CD8-positive, alpha-beta memory T cell (primary cell): ENCODE data around the gene SULF2. TPM values are rescaled to one million over a fixed set of nuclear protein-coding genes. Genes with fewer than 3 reads are reported as not detected.
"Not testable (repeated sequence)": the region's sequence is repeated elsewhere in the genome, so short reads cannot be mapped to it uniquely, and the experiment has no call there.

ENCODE experiments used
- CTCF ChIA-PET: fragments of 350-600 bp; sonication (Branson Sonifier 250); formaldehyde crosslinking; loops from one replicate; lab custom pipeline; 2021; ENCODE audit warnings: antibody characterized with exemption; lab: Charles Lee
- POLR2A ChIA-PET: fragments of 350-600 bp; sonication (Branson Sonifier 250); formaldehyde crosslinking; loops from one replicate; lab custom pipeline; 2021; ENCODE audit warnings: antibody characterized with exemption; lab: Charles Lee
- DNase-seq, 5 donors: peaks; one replicate each; pipeline versions ENCODE4 v3.0.0 to v3.0.0-alpha.2; 2020 to 2022; ENCODE audit warnings: mixed read lengths in 1 of 5
- H3K27ac ChIP-seq: one replicate; pipeline ENCODE4 v1.7.0; 2013; ENCODE audit warnings: low read depth, mild to moderate bottlenecking, low read length, moderate library complexity
- H3K27me3 ChIP-seq: 2 replicates; pipeline ENCODE4 v1.7.0; 2013; ENCODE audit warnings: low read length, mild to moderate bottlenecking; ENCODE audit not compliant: insufficient read depth, poor library complexity, severe bottlenecking
- H3K36me3 ChIP-seq: 2 replicates; pipeline ENCODE4 v1.7.0; 2013; ENCODE audit warnings: mild to moderate bottlenecking, low read length, moderate library complexity; ENCODE audit not compliant: insufficient read depth
- H3K4me1 ChIP-seq: 2 replicates; pipeline ENCODE4 v1.7.0; 2013; ENCODE audit warnings: mild to moderate bottlenecking, low read length, moderate library complexity; ENCODE audit not compliant: insufficient read depth
- H3K4me3 ChIP-seq: 2 replicates; pipeline ENCODE4 v1.7.0; 2013; ENCODE audit warnings: mild to moderate bottlenecking, low read length
- H3K9me3 ChIP-seq: 2 replicates; pipeline ENCODE4 v1.7.0; 2013; ENCODE audit warnings: mild to moderate bottlenecking, low read length
- H3K27ac Mint-ChIP-seq, 8 donors: one replicate each; pipeline ENCODE4 v1.8.0; 2020 to 2021; ENCODE audit warnings: mixed read lengths in 8 of 8, mild to moderate bottlenecking in 6 of 8, inconsistent platforms in 3 of 8, moderate library complexity in 3 of 8
- H3K27me3 Mint-ChIP-seq, 2 donors: one replicate each; pipeline ENCODE4 v1.8.0; 2020 to 2021; ENCODE audit warnings: mixed read lengths in 2 of 2, mild to moderate bottlenecking in 1 of 2, moderate library complexity in 1 of 2
- H3K36me3 Mint-ChIP-seq, 3 donors: one replicate each; pipeline ENCODE4 v1.8.0; 2020 to 2021; ENCODE audit warnings: mixed read lengths in 3 of 3, inconsistent platforms in 1 of 3, mild to moderate bottlenecking in 1 of 3
- H3K4me1 Mint-ChIP-seq, 3 donors: one replicate each; pipeline ENCODE4 v1.8.0; 2020 to 2021; ENCODE audit warnings: mixed read lengths in 3 of 3, inconsistent platforms in 1 of 3, mild to moderate bottlenecking in 1 of 3
- H3K4me3 Mint-ChIP-seq, 7 donors: one replicate each; pipeline ENCODE4 v1.8.0; 2020 to 2021; ENCODE audit warnings: mixed read lengths in 7 of 7, mild to moderate bottlenecking in 6 of 7, moderate library complexity in 4 of 7, inconsistent platforms in 2 of 7
- H3K9me3 Mint-ChIP-seq, 5 donors: one replicate each; pipeline ENCODE4 v1.8.0; 2020 to 2022; ENCODE audit warnings: mixed read lengths in 5 of 5, mild to moderate bottlenecking in 3 of 5, moderate library complexity in 2 of 5, inconsistent platforms in 1 of 5
- polyA plus RNA-seq: library from polyadenylated mRNA; unstranded; fragments of 300-500 nt; fragmentation: Illumina TruSeq; gene quantifications from one replicate; pipeline ENCODE4 v1.2.3, GENCODE V29; 2021
- total RNA-seq, 2 experiments: library from RNA; stranded (reverse); gene quantifications; one replicate each; pipeline ENCODE4 v1.2.3, GENCODE V29; 2021

The SULF2 gene
- 1 to 10 TPM; 1.1 to 1.4 TPM for total RNA-seq
- polyA plus RNA-seq: 0.28 TPM

DNA sequence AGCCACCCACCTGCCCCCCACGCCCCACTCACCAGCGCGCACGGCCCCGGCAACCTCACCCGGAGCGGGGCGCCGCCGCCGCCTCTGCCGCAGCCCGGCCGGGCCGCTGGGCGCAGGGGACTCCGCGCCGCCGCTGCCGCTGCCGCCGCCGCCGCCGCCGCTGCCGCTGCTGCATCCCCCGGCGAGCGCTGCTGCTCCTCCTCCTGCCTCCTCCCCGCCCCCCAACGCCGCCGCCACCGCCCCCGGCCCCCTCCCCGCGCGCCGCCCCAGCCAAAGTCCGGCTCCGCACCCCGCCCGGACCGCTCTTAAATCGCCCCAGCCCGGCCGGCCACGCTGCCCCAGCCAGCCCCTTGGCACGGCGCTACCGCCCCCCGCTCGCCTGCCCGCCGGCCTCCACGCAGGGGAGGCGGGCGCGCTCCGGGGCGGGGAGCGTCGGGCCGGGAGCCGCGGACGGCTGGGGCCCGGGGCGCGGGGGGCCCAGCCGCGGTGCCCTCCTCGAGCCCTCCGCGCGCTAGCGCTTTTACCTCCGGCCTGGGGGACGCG, at the start of gene SULF2:
Gene SULF2 (minus strand): TSS at position 171 of the 543 bp plus-strand sequence. CDS start 28,118 bp downstream, outside the sequence.
- POLR2A ChIA-PET: no interaction called here
- CTCF ChIA-PET: no interaction called here
- Mint-ChIP-seq H3K4me1 (peaks cover 6 to 24% (median 20%) of the 10 kb centered on the region in 3 donors), H3K27me3 (peaks cover 45 to 68% of the 10 kb centered on the region in 2 donors), H3K9me3 (no peaks in the 10 kb centered on the region), H3K36me3 (no peaks in the 10 kb centered on the region), H3K4me3 (peak within 1 kb of the TSS in 6 of 7 donors; percentile 43 to 82 (median 63)), H3K27ac (peak within 1 kb of the TSS in 1 of 8 donors; percentile 29)
- H3K27ac ChIP-seq: no peak within 1 kb of the TSS
- no peaks in the 10 kb centered on the region for H3K4me1 ChIP-seq
- DNase-seq: no peak
- peaks cover 8% of the 10 kb centered on the region for H3K27me3 ChIP-seq
- no peak within 1 kb of the TSS for H3K4me3 ChIP-seq
- H3K9me3 ChIP-seq: no peaks in the 10 kb centered on the region
- H3K36me3 ChIP-seq: no peaks in the 10 kb centered on the region

DNA sequence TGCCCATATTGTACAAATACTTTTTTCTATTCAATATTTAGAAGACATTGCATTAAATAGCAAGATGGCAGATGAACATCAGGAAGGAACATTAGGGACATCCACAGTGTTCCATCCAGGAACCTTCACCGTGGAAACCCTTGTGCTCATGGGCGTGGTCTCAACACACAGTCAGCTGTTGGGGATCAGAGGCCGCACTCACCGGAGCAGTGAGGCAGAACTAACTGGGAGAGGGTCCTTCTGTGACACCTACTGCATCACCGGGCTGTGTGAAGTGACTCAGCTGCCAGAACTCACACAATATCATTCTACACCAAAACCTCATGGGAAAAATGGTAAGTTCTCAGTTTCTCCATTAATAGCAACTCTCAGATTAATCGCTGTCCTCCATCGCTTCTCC, 46.4 kb upstream of the SULF2 start:
- CTCF ChIA-PET, H3K27me3 ChIP-seq, H3K27ac Mint-ChIP-seq, H3K36me3 Mint-ChIP-seq, POLR2A ChIA-PET, H3K9me3 Mint-ChIP-seq, H3K9me3 ChIP-seq, H3K4me1 ChIP-seq, H3K4me3 ChIP-seq, H3K27ac ChIP-seq, H3K36me3 ChIP-seq, H3K27me3 Mint-ChIP-seq, H3K4me3 Mint-ChIP-seq, DNase-seq, H3K4me1 Mint-ChIP-seq: not testable (repeated sequence)

DNA sequence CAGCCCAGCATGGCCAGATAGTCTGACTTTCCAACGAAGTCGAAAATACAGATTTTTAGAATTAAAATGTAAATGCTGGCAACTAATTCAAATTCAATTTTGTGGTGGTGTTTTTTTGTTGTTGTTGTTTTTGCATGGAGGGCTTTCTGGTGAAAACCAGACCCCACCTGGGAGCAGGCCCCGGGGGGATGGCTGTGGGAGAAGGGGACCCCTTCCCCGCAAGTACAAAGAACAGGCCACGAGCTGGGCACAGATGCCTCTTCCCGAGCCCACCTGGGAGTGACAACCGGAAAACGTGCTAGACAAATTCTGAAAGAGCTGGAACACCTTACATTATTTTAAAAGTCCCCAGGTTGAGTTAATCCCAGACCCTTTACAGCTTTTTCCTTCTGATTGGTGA, 41.4 kb upstream of the SULF2 start:
- H3K27ac ChIP-seq, H3K4me3 Mint-ChIP-seq, POLR2A ChIA-PET, CTCF ChIA-PET, DNase-seq, H3K9me3 Mint-ChIP-seq, H3K4me1 Mint-ChIP-seq, H3K4me3 ChIP-seq, H3K27me3 Mint-ChIP-seq, H3K9me3 ChIP-seq, H3K36me3 ChIP-seq, H3K4me1 ChIP-seq, H3K27me3 ChIP-seq, H3K27ac Mint-ChIP-seq, H3K36me3 Mint-ChIP-seq: not testable (repeated sequence)

DNA sequence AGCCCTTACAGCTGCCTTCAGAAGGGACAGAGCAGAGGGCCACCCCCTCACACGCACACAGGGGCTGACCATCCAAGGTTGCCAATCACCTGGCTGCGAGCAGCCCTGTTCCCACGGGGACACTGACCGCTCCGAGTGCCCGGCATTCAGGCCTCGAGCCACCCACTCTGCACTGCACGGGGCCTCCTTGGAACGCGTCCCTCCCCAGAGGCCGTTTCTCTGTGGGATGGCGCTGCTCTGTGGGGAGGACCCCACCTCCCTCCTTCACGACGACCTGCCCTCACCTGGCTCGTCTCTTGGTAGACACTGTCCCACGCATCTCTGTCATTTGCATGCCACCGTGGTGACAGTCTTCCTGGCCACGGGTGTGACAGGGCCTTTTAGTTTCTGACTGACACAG, 40.7 kb upstream of the SULF2 start:
- H3K9me3 Mint-ChIP-seq, CTCF ChIA-PET, H3K9me3 ChIP-seq, H3K27me3 ChIP-seq, H3K4me1 ChIP-seq, DNase-seq, H3K27me3 Mint-ChIP-seq, H3K4me3 Mint-ChIP-seq, H3K4me3 ChIP-seq, H3K36me3 Mint-ChIP-seq, H3K27ac ChIP-seq, H3K4me1 Mint-ChIP-seq, H3K36me3 ChIP-seq, POLR2A ChIA-PET, H3K27ac Mint-ChIP-seq: not testable (repeated sequence)

DNA sequence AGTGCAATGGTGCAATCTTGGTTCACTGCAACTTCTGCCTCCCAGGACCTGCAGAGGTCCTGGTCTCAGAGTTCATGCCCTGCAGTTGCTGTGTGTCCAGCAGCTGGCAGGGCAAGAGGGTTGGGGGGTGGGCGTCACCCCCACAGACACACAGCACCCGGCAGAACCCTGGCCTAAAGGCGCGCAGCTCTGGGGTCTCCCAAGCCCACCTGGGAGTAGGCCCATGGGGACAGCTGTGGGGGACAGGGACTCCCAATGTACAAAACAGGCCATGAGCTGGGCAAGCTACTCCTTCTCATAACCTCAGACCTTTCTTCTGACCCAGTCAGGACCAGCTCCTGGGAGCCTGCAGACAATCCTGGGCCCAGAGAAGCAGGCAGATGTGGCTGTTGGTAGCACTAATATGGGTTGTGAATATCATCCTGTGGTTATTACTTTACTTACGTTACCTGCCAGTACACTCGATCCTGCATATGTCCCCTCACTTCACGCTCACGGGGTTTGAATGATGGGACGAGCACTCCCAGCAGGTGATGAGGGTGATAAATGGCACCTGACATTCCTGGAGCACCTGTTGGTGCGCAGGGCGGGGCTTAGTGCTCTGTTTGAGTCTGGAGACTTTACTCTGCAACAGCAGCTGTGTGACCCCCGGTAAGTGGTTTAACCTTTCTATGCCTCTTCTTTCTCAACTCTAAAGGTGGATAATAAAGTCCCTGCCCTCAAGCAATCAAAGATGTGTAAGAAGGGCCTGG, 39.9 kb upstream of the SULF2 start:
- POLR2A ChIA-PET: no interaction called here
- H3K4me1 ChIP-seq: no peaks in the 10 kb centered on the region
- H3K4me3 ChIP-seq: no peak overlapping the region
- DNase-seq: no peak
- CTCF ChIA-PET: no interaction called here
- no peak overlapping the region for H3K27ac Mint-ChIP-seq
- no peaks in the 10 kb centered on the region for H3K36me3 Mint-ChIP-seq
- H3K27ac ChIP-seq: no peak overlapping the region
- H3K4me3 Mint-ChIP-seq: no peak overlapping the region
- H3K9me3 Mint-ChIP-seq: no peaks in the 10 kb centered on the region
- no peaks in the 10 kb centered on the region for H3K36me3 ChIP-seq
- H3K9me3 ChIP-seq: no peaks in the 10 kb centered on the region
- H3K27me3 ChIP-seq: no peaks in the 10 kb centered on the region
- H3K27me3 Mint-ChIP-seq: peaks cover 6 to 13% of the 10 kb centered on the region in 2 donors
- H3K4me1 Mint-ChIP-seq: no peaks in the 10 kb centered on the region

DNA sequence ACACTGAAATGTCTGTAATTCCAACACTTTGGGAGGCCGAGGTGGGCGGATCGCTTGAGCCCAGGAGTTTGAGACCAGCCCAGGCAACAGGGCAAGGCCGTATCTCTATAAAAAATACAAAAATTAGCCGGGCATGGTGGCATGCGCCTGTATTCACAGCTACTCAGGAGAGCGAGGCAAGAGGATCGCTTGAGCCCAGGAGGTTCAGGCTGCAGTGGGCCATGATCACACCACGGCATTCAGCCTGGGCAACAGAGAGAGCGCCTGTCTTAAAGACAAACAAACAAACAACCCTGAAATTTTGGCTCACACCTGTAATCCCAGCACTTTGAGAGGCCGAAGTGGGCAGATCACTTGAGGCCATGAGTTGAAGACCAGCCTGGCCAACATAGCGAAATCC, 38.7 kb upstream of the SULF2 start:
- H3K27ac Mint-ChIP-seq, DNase-seq, H3K4me1 Mint-ChIP-seq, POLR2A ChIA-PET, H3K36me3 Mint-ChIP-seq, H3K27me3 ChIP-seq, H3K36me3 ChIP-seq, H3K27ac ChIP-seq, H3K9me3 Mint-ChIP-seq, CTCF ChIA-PET, H3K4me3 ChIP-seq, H3K9me3 ChIP-seq, H3K4me1 ChIP-seq, H3K4me3 Mint-ChIP-seq: not testable (repeated sequence)
- peaks cover 7 to 13% of the 10 kb centered on the region in 2 donors for H3K27me3 Mint-ChIP-seq

DNA sequence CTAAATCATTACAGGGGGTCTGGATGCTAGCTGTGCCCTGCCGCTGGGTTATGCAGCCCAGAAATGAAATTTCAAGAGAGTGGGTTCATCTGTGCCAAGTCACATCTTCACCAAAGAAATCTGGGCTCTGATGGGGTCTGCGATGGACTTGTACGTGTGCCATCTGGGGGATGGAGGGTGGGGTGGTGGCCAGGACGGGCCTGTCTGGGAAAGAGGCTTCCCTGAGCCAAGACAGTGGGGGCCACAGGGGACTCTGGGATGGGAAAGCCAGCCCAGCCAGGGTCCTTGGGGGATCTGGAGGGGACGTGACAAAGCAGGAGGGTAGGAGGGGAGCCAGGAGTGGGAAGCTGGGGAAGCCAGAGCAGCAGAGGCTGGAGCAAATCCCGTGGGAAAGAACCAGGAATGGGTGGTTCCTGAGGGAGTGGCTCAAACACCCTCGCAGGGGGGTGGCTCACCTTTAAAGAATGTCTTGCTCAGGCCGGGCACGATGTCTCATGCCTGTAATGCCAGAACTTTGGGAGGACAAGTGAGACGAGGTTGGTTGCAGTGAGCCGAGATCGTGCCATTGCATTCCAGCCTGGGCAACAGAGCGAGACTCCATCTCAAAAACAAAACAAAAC, 36.3 kb upstream of the SULF2 start:
- CTCF ChIA-PET: no interaction called here
- no peaks in the 10 kb centered on the region for H3K4me1 Mint-ChIP-seq

DNA sequence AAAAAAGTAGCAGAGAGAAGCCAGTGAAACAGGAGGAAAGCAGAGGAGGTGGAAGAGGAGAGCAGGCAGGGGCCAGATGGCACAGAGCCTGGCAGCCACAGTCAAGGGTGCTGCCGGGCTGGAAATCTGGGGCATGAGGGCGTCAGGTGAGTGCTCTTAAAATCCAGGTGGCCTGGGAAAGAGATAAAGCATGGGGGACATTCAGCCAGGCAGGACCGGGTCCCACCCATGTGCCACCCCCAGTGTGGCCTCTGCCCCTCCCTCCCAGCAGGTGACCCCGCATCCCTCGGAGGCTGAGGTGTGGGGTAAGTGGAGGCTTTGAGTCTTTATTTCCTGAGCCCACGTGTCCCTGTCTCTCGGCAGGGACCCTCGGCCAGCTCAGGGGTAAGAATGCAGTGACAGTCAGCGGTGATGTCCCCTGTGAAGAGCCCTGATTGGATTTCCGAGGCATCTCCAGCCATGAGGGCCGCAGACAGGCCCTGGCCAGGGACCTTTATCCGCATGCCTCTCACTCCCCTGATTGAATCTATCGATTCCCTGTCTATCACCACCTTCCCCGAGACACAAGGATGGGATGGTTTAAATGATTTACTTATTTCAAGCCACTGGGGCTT, 33.8 kb upstream of the SULF2 start:
- no peak for DNase-seq
- no peaks in the 10 kb centered on the region for H3K36me3 ChIP-seq
- Mint-ChIP-seq H3K4me3 (no peak overlapping the region), H3K4me1 (no peaks in the 10 kb centered on the region), H3K27ac (no peak overlapping the region), H3K9me3 (peaks cover 0 to 2% (median 0%) of the 10 kb centered on the region in 5 donors), H3K27me3 (peaks cover 9 to 41% of the 10 kb centered on the region in 2 donors), H3K36me3 (no peaks in the 10 kb centered on the region)
- H3K4me3 ChIP-seq: no peak overlapping the region
- ChIA-PET POLR2A (no interaction called here), CTCF (interaction anchor here (1.2 kb wide), 1 partner anchor 94 kb away, joined by 3 read pairs; no protein-coding TSS in a partner anchor)
- H3K4me1 ChIP-seq: no peaks in the 10 kb centered on the region
- no peaks in the 10 kb centered on the region for H3K27me3 ChIP-seq
- H3K9me3 ChIP-seq: no peaks in the 10 kb centered on the region
- H3K27ac ChIP-seq: no peak overlapping the region

More for the DNA sequence above, 36.3 kb upstream of the SULF2 start:
- no peak for DNase-seq
- Histone ChIP-seq H3K4me3 (no peak overlapping the region), H3K9me3 (no peaks in the 10 kb centered on the region), H3K27ac (no peak overlapping the region), H3K36me3 (no peaks in the 10 kb centered on the region), H3K27me3 (no peaks in the 10 kb centered on the region), H3K4me1 (no peaks in the 10 kb centered on the region)
- H3K27me3 Mint-ChIP-seq: peaks cover 8 to 28% of the 10 kb centered on the region in 2 donors
- POLR2A ChIA-PET: no interaction called here
- H3K4me3 Mint-ChIP-seq: no peak overlapping the region
- H3K9me3 Mint-ChIP-seq: peaks cover 0 to 2% (median 0%) of the 10 kb centered on the region in 5 donors
- no peaks in the 10 kb centered on the region for H3K36me3 Mint-ChIP-seq
- no peak overlapping the region for H3K27ac Mint-ChIP-seq
